Panc1 (cell line): ENCODE measurements around the gene MYH1. TPM values are rescaled to one million over a fixed set of nuclear protein-coding genes. Genes with fewer than 3 reads are reported as not detected.

Experiments
- ATAC-seq: fragments of 200-7000 bp; cut with Tn5 transposase; 2 replicates; pipeline ENCODE4 v1.9.1; 2020; ENCODE audit warnings: mild to moderate bottlenecking, moderate library complexity
- BruUV-seq: library from RNA; stranded (reverse); fragments of 400-500 nt; replicated peaks from 2 replicates; lab custom pipeline; 2021; lab: Mats Ljungman, UMichigan
- CTCF ChIA-PET: fragments of 300-600 bp; sonication (Branson Sonifier 250); formaldehyde crosslinking; loops from one replicate; lab custom pipeline; 2022; ENCODE audit warnings: antibody characterized with exemption; lab: Charles Lee
- POLR2A ChIA-PET: fragments of 300-600 bp; sonication (Branson Sonifier 250); formaldehyde crosslinking; loops from one replicate; lab custom pipeline; 2022; ENCODE audit warnings: antibody characterized with exemption; lab: Charles Lee
- DNase-seq: peaks from one replicate; pipeline ENCODE4 v3.0.0-alpha.2; 2010; ENCODE audit warnings: low read depth, low spot score
- H3K27ac ChIP-seq: 2 replicates; pipeline ENCODE4 v1.5.1; 2011; ENCODE audit warnings: mild to moderate bottlenecking, low read length, inconsistent platforms
- H3K27me3 ChIP-seq: fragments of 200-500 bp; sonication (Bioruptor generic); 2 replicates; pipeline ENCODE4 v1.6.0; 2014; ENCODE audit warnings: low read length, inconsistent platforms; ENCODE audit not compliant: control insufficient read depth, insufficient read depth
- H3K36me3 ChIP-seq: fragments of 200-500 bp; sonication (Bioruptor generic); 2 replicates; pipeline ENCODE4 v1.5.1; 2014; ENCODE audit warnings: inconsistent platforms, mild to moderate bottlenecking, low read length, moderate library complexity; ENCODE audit not compliant: control insufficient read depth, insufficient read depth
- H3K4me1 ChIP-seq: 2 replicates; pipeline ENCODE4 v1.5.1; 2011; ENCODE audit warnings: inconsistent platforms, mild to moderate bottlenecking, low read length, moderate library complexity; ENCODE audit not compliant: control insufficient read depth, insufficient read depth
- H3K4me3 ChIP-seq, 2 experiments: 2 replicates each; pipeline ENCODE4 v1.5.1; 2011 to 2012; ENCODE audit warnings: low read depth in 2 of 2, low read length in 2 of 2, mild to moderate bottlenecking in 2 of 2, inconsistent platforms in 1 of 2, moderate library complexity in 1 of 2
- H3K9me3 ChIP-seq: fragments of 200-500 bp; sonication (Bioruptor generic); 2 replicates; pipeline ENCODE4 v1.5.1; 2014; ENCODE audit warnings: low read depth, mild to moderate bottlenecking, inconsistent platforms, low read length, moderate library complexity; ENCODE audit not compliant: control insufficient read depth, insufficient read depth
- POLR2AphosphoS5 ChIP-seq: IDR thresholded peaks from 2 replicates; pipeline ENCODE4 v1.6.1; 2012; ENCODE audit warnings: mild to moderate bottlenecking, low read depth, low read length, moderate library complexity
- SIN3A ChIP-seq: IDR thresholded peaks from 2 replicates; pipeline ENCODE4 v1.6.1; 2012; ENCODE audit warnings: low read depth, mild to moderate bottlenecking, low read length, moderate library complexity, borderline replicate concordance; ENCODE audit not compliant: insufficient read depth
- TCF7L2 ChIP-seq: IDR thresholded peaks from 2 replicates; pipeline ENCODE4 v1.6.1; 2011; ENCODE audit warnings: mild to moderate bottlenecking, low read depth, low read length, inconsistent platforms
- in situ Hi-C: cut with HindIII; loops from 2 replicates; pipeline ENCODE4 v1.10.0; 2016; ENCODE audit warnings: low sequenced_read_pairs, low pct_unique_long_range_greater_than_20kb
- intact Hi-C: fragments of 100-400 bp; cut with micrococcal nuclease; formaldehyde crosslinking; loops from one replicate; pipeline ENCODE4 v1.10.0; 2022; ENCODE audit not compliant: unreplicated experiment
- total RNA-seq: library from RNA; stranded (reverse); gene quantifications from one replicate; pipeline ENCODE4 v1.2.1, GENCODE V29; 2021; ENCODE audit not compliant: unreplicated experiment
- TF ChIP-seq, protein P1 (sequence below): fragments of 450-650 bp; IDR thresholded peaks from 2 replicates; pipeline ENCODE4 v1.5.1; 2017; ENCODE audit warnings: mild to moderate bottlenecking
- TF ChIP-seq, protein P2 (sequence below), 2 experiments: IDR thresholded peaks; 2 replicates each; pipeline ENCODE4 v1.6.1; 2011 to 2012; ENCODE audit warnings: low read depth in 2 of 2, control low read depth in 1 of 2, low read length in 1 of 2, mild to moderate bottlenecking in 1 of 2, moderate library complexity in 1 of 2; ENCODE audit not compliant: insufficient read depth in 1 of 2

The MYH1 gene
- total RNA-seq, 1 experiment from 2014 or later, result not detected

DNA sequence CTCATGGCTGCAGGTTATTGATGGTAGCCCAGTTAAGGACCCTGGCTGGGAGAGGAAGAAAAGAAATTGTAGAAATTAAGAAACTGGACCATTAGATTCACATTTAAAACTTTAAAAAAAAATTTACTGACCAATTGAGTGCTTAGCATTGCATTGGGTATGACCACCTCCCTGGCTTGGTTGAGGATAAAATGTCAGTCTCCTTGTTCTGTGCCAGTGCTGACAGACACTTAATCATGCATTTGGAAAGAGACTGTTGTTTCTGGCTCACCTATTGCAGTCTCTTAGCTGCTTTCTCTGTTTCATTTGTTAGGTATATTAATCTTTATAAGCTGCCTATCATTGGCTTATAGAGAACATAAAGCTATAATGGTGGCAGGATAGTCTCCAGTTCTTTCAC lies 1.7 kb downstream of the MYH1 start:
- Histone ChIP-seq H3K27me3 (no peaks in the 10 kb centered on the region), H3K27ac (no peak overlapping the region), H3K9me3 (no peaks in the 10 kb centered on the region), H3K4me3 (no peak overlapping the region), H3K4me1 (no peaks in the 10 kb centered on the region), H3K36me3 (no peaks in the 10 kb centered on the region)
- ChIA-PET CTCF (no interaction called here), POLR2A (no interaction called here)
- no peak for ATAC-seq
- no TSS peak for BruUV-seq
- intact Hi-C loops, result no loop called here
- TF ChIP-seq, protein P1, sequence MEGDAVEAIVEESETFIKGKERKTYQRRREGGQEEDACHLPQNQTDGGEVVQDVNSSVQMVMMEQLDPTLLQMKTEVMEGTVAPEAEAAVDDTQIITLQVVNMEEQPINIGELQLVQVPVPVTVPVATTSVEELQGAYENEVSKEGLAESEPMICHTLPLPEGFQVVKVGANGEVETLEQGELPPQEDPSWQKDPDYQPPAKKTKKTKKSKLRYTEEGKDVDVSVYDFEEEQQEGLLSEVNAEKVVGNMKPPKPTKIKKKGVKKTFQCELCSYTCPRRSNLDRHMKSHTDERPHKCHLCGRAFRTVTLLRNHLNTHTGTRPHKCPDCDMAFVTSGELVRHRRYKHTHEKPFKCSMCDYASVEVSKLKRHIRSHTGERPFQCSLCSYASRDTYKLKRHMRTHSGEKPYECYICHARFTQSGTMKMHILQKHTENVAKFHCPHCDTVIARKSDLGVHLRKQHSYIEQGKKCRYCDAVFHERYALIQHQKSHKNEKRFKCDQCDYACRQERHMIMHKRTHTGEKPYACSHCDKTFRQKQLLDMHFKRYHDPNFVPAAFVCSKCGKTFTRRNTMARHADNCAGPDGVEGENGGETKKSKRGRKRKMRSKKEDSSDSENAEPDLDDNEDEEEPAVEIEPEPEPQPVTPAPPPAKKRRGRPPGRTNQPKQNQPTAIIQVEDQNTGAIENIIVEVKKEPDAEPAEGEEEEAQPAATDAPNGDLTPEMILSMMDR, result no peak
- TF ChIP-seq TCF7L2 (no peak), SIN3A (no peak), POLR2AphosphoS5 (no peak)
- TF ChIP-seq, protein P2, sequence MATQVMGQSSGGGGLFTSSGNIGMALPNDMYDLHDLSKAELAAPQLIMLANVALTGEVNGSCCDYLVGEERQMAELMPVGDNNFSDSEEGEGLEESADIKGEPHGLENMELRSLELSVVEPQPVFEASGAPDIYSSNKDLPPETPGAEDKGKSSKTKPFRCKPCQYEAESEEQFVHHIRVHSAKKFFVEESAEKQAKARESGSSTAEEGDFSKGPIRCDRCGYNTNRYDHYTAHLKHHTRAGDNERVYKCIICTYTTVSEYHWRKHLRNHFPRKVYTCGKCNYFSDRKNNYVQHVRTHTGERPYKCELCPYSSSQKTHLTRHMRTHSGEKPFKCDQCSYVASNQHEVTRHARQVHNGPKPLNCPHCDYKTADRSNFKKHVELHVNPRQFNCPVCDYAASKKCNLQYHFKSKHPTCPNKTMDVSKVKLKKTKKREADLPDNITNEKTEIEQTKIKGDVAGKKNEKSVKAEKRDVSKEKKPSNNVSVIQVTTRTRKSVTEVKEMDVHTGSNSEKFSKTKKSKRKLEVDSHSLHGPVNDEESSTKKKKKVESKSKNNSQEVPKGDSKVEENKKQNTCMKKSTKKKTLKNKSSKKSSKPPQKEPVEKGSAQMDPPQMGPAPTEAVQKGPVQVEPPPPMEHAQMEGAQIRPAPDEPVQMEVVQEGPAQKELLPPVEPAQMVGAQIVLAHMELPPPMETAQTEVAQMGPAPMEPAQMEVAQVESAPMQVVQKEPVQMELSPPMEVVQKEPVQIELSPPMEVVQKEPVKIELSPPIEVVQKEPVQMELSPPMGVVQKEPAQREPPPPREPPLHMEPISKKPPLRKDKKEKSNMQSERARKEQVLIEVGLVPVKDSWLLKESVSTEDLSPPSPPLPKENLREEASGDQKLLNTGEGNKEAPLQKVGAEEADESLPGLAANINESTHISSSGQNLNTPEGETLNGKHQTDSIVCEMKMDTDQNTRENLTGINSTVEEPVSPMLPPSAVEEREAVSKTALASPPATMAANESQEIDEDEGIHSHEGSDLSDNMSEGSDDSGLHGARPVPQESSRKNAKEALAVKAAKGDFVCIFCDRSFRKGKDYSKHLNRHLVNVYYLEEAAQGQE (IDR thresholded peaks at IDR 0.05; ENCODE audit: insufficient read depth in 1 of 2, low read depth in 2 of 2, low read length in 1 of 2), result no peak
- in situ Hi-C loops, result no loop called here
- no peak for DNase-seq

DNA sequence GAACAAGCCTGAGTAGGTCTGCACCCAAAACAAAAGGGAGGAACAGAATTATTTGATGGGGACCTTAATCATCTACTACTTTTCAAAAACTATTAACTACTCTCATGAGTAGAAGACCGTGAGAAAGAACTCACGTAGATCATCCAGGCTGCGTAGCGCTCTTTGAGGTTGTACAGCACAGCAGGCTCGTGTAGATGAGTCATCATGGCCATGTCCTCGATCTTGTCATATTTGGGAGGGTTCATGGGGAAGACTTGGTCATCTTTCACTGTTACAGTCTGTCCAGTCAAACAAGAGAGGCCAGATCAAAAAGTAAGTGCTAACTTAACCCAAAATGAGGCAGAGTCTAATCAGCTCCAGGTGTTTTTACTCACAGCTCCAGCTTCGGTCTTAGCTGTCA lies 2.3 kb downstream of the MYH1 start:
- intact Hi-C loops, result no loop called here
- TF ChIP-seq TCF7L2 (no peak), SIN3A (no peak)
- TF ChIP-seq, protein P2 (IDR thresholded peaks at IDR 0.05; ENCODE audit: insufficient read depth in 1 of 2, low read depth in 2 of 2, low read length in 1 of 2), result no peak
- TF ChIP-seq, protein P1, result no peak

More for the DNA sequence above, 2.3 kb downstream of the MYH1 start:
- CTCF ChIA-PET, result no interaction called here
- Histone ChIP-seq H3K9me3 (no peaks in the 10 kb centered on the region), H3K27me3 (no peaks in the 10 kb centered on the region), H3K4me1 (no peaks in the 10 kb centered on the region), H3K4me3 (no peak overlapping the region), H3K36me3 (no peaks in the 10 kb centered on the region), H3K27ac (no peak overlapping the region)
- POLR2A ChIA-PET, result no interaction called here
- DNase-seq (no peak), ATAC-seq (no peak)
- in situ Hi-C loops, result no loop called here
- BruUV-seq, result no TSS peak
